Measurements from ENCODE around the gene CLRN2.

DNA sequence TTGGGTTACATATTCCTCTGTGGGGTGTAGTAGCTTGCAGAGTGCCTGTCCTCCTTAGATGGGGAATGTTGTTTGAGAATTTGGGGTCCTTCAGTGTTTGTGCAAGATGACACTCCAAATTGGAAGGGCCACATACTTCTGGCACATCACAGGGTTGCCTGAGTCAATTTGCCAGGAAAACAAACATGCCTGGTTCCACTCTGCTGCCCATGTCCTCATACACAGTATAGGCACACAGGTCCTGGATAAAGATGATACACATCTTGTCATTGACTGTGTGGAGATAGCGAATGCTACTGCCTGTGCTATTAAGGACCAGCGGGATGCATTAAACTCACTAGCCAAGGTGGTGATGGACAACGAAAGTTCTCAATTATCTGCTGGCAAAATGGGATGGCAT lies 50.9 kb downstream of the CLRN2 start:
- TF ChIP-seq, protein P1, sequence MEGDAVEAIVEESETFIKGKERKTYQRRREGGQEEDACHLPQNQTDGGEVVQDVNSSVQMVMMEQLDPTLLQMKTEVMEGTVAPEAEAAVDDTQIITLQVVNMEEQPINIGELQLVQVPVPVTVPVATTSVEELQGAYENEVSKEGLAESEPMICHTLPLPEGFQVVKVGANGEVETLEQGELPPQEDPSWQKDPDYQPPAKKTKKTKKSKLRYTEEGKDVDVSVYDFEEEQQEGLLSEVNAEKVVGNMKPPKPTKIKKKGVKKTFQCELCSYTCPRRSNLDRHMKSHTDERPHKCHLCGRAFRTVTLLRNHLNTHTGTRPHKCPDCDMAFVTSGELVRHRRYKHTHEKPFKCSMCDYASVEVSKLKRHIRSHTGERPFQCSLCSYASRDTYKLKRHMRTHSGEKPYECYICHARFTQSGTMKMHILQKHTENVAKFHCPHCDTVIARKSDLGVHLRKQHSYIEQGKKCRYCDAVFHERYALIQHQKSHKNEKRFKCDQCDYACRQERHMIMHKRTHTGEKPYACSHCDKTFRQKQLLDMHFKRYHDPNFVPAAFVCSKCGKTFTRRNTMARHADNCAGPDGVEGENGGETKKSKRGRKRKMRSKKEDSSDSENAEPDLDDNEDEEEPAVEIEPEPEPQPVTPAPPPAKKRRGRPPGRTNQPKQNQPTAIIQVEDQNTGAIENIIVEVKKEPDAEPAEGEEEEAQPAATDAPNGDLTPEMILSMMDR (conservative IDR thresholded peaks at IDR 0.05 in 1 of 2, IDR thresholded peaks at IDR 0.05 in 1 of 2; ENCODE audit: low read depth in 1 of 2, low read length in 2 of 2), result no peak
- no peak for TF ChIP-seq EZH2 (IDR thresholded peaks at IDR 0.05; ENCODE audit: low read length, missing control alignments)
